GM18505 (cell line): ENCODE data around the gene RTN4RL1.

ENCODE experiments used
- ATAC-seq: cut with Tn5 transposase; IDR thresholded peaks from one replicate; pipeline ENCODE4 v1.9.1; 2021; ENCODE audit not compliant: unreplicated experiment
- POLR2A ChIP-seq: IDR thresholded peaks from 4 replicates; pipeline ENCODE4 v1.6.1; 2011; ENCODE audit warnings: borderline replicate concordance; ENCODE audit not compliant: insufficient read depth, insufficient read length; ENCODE audit errors: extremely low read depth

The RTN4RL1 gene

GRCh38 chr17:1936766-1937165 is 88.4 kb downstream of the RTN4RL1 start:
- no peak for ATAC-seq
- TF ChIP-seq POLR2A = no peak

DNA sequence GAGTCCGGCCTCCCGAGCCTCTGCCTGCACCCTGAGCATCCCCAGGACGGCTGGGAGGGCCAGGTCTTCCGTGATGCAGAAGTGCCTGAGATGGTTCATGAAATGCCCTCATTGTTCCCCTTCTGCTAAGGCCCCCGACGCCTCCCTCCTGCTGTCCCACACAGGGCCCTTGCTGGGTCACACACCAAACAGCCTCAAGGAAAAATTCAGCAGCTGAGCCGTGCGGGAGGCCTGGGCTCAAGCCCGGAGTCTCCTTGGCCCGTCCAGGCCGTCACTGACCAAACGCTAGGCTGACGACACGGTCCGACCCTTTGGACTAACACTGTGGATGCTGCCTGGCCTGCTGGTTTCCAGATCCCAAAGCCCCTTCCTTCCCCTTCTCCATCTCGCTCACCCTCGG is 90.2 kb downstream of the RTN4RL1 start:
- no peak for TF ChIP-seq POLR2A
- no peak for ATAC-seq

- ATAC-seq = no peak
- TF ChIP-seq POLR2A = no peak
Measured at GRCh38 chr17:1933875-1934715, 91.0 kb downstream of the RTN4RL1 start.

DNA sequence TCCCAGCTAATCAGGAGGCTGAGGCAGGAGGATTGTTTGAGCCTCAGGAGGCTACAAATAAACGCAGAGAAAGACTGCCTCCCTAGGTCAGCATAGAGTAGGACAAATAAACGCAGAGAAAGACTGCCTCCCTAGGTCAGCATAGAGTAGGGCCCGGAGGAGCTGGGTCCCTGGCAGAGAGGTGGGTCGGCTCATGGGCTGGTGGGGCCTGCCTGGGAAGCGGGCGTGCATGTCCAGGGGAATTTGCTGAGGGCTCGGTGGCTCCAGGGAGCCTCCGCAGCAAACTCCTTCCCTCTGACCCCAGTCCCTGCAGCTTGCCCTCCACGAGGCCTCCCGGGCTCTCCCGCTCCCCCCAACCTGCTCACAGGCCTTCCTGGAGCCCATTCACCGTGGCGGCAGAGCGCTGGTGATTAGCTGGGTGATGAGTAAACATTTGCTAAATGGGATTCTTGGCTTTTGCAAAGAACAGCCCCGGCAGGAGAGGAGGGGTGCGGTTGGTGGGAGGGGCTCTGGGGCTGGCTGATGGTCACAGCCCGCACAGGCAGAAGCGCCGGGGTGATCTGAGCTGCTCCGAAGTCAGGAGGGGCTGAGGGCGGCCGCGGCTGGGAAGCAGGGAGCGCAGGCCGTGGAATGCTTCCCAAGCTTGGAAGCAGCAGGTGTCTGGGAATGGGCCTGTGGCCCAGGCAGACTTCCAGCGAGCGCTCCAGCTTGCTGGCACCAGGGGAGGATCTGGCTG is 93.1 kb downstream of the RTN4RL1 start:
- no peak for ATAC-seq
- TF ChIP-seq POLR2A = no peak

GRCh38 chr17:1930337-1930645 is 94.8 kb downstream of the RTN4RL1 start:
- no peak for TF ChIP-seq POLR2A
- ATAC-seq = no peak

- ATAC-seq = no peak
Measured at GRCh38 chr17:1928976-1929375, 96.2 kb downstream of the RTN4RL1 start.

DNA sequence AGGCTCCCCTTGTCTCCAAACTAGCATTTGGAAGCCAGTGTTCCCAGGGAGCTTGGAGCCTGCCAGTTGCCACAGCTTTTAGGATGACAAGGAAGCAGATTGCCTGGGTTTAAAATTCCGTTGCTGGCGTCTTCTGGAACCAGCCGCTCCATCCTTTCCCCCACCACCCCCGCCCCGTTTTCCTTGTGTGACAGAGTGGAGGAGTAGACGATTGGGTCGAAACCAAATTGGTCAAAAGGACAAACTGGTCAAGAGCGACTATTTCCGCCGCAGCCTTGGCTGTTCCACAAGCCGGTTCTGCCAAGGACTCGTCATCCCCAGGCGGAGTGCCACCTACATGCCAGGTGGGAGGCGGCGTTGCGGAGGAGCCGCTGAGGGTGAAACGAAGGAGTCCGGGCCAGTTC is 104.2 kb downstream of the RTN4RL1 start:
- ATAC-seq = no peak
- no peak for TF ChIP-seq POLR2A

More at GRCh38 chr17:1928976-1929375, 96.2 kb downstream of the RTN4RL1 start:
- TF ChIP-seq POLR2A = no peak

DNA sequence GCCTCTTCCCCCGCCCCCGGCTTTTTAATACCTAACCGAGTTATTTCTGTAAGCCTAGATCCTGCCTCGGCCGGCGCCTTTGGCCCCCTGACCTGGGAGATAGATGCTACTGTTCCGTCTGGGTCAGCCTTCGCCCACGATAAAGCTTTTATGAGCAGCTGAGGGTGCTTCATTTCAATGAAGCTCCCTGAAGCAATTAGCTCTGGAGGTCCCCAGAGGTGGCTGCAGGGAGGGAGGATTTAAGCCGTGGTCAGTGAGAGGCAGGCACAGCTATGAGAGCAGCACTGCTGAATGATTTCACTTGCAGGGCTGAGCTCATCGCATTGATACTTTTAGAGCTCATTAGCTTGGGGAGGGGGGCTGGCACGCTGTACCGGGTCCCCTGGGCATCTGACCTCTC is 105.9 kb downstream of the RTN4RL1 start:
- TF ChIP-seq POLR2A = no peak

DNA sequence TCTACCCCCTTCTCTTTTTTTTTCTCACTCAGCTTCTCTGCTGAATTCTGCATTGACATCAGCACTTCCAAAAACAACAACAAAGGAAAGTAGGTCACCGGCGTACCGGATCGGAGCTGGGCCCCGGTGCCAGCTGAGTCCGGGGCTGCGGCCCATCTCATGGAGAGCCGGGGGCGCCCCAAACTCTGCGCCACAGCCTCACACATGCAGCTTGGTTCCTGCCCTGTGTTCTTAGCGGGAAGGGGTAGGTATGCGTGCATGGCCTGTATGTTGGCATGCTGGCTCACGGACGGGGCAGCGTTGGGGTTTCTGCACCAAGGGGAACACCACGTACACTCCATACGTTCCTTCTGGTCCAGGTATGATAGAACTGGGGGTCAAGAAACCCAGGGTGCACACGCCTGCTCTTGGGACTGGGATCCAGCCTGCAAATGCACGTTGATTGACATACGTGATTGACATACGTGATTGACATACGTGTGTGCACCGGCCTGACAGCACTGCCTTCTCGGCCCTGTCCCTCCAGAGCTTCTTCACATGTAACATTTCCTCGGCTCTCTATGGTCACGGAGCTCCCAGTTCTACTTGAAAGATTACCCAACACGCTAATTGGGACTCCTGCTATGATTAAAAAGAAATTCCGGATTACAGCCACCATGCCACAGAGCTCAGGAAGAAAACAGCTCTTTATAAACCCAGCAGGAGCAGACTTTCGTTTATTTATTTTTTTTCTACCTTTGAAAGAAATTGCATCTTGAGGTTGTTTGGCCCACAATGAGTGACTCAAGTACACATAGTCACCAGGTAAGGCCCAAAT is 106.6 kb downstream of the RTN4RL1 start:
- ATAC-seq = no peak
- no peak for TF ChIP-seq POLR2A

More for the DNA sequence above, 105.9 kb downstream of the RTN4RL1 start:
- ATAC-seq = no peak

DNA sequence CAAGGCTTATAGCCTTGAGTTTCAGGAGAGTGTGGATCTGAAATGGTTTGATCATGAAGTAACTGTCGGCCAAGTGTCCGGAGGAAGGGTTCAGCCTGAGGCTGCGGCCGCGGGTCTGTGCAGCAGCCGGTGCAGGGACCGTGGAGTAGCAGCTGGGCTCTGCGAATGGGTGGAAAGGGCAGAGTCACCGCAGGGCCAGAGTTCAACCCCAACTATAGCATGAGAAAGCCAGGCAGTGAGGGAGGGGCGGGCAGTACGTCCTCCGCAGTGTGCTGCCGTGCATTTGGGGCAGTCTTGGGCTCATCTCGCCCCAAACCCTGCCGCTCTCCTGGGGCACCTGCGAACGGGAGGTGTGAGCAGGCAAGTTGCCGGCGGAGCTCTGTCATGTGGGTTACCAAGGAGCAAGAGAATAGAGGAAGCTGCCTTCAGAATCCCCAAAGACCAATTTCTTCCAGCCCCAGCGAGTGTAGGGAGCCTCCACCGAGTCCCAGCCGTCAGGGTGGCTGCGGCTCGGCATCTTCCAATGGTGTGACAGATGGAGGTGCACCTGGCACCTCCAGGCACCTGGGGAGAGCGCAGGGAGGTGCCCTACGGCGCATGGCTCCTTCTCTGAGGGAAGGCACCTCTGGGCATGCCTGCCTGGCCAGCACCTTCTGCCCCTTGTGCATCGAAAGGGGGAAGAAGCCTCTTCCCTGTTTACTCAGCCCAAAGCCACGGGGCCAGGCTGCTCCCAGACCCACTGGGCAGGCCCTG is 108.0 kb downstream of the RTN4RL1 start:
- no peak for TF ChIP-seq POLR2A

GRCh38 chr17:1916316-1916715 is 108.8 kb downstream of the RTN4RL1 start:
- TF ChIP-seq POLR2A = no peak
- ATAC-seq = no peak

More for the DNA sequence above, 108.0 kb downstream of the RTN4RL1 start:
- no peak for ATAC-seq

- ATAC-seq = no peak
- no peak for TF ChIP-seq POLR2A
Measured at GRCh38 chr17:1915889-1916288, 109.2 kb downstream of the RTN4RL1 start.

DNA sequence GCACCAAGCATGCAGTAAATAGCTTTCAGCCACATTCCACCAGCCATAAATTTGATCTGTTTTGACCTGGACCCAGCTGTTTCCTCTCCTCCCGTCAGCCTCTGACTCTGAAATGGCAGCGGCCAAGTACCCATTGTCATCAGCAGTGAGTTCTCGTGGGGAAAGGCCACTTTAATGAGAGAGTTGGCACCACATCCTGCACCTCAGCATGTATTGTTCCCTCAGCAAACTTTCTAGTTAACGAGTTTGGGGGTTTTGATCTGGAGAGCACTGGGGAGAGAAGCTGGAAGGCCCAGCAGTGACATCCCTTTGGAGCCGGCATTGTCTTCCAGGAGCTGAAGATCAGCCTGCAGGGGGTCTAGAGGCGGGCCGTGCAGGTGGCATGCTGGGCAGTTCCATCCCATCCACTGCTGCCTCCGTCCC is 110.5 kb downstream of the RTN4RL1 start:
- no peak for ATAC-seq
- no peak for TF ChIP-seq POLR2A
